Endothelial cell of umbilical vein (primary cell): ENCODE data around the gene INHBB.

Source experiments
- CTCF ChIP-seq, 2 donors: IDR thresholded peaks; 1 replicate in 1 of 2; 2 replicates in 1 of 2; pipeline ENCODE4 v1.5.1; 2011; ENCODE audit warnings: low read length in 2 of 2, mild to moderate bottlenecking in 2 of 2, moderate library complexity in 2 of 2, control low read depth in 1 of 2, inconsistent platforms in 1 of 2, low read depth in 1 of 2; ENCODE audit not compliant: insufficient read depth in 1 of 2; ENCODE audit errors: extremely low read depth in 1 of 2
- EZH2 ChIP-seq: IDR thresholded peaks from 2 replicates; pipeline ENCODE4 v1.6.1; 2012; ENCODE audit warnings: borderline replicate concordance, low read depth, mild to moderate bottlenecking, moderate library complexity, low read length, inconsistent platforms; ENCODE audit not compliant: severe bottlenecking
- FOS ChIP-seq: IDR thresholded peaks from 2 replicates; pipeline ENCODE4 v1.6.1; 2011; ENCODE audit warnings: mild to moderate bottlenecking, low read length, moderate library complexity, borderline replicate concordance; ENCODE audit not compliant: insufficient read depth
- JUN ChIP-seq: IDR thresholded peaks from 2 replicates; pipeline ENCODE4 v1.6.1; 2011; ENCODE audit warnings: borderline replicate concordance, low read depth; ENCODE audit not compliant: insufficient read length, insufficient read depth
- POLR2AphosphoS5 ChIP-seq: IDR thresholded peaks from 2 replicates; pipeline ENCODE4 v1.6.1; 2012; ENCODE audit warnings: low read depth, mild to moderate bottlenecking, control low read depth, low read length, moderate library complexity; ENCODE audit not compliant: insufficient read depth

- no peak for TF ChIP-seq EZH2
- no peak for TF ChIP-seq CTCF (IDR thresholded peaks at IDR 0.05; ENCODE audit: extremely low read depth in 1 of 2, insufficient read depth in 1 of 2, low read depth in 1 of 2, low read length in 2 of 2)
- TF ChIP-seq JUN, result no peak
- TF ChIP-seq FOS, result no peak
- no peak for TF ChIP-seq POLR2AphosphoS5
These were observed 35.7 kb downstream of the INHBB start for GRCh38 chr2:120381661-120382060.
